ENCODE measurements around the gene AGBL5.

GRCh38 chr2:27042159-27042661, 9.3 kb upstream of the AGBL5 start:
- TF ChIP-seq ZNF445 (CRISPR knock-in tag; IDR thresholded peaks at IDR 0.05; ENCODE audit: low read depth) (no peak), CTCF (IDR thresholded peaks at IDR 0.05 in 2 of 3, conservative IDR thresholded peaks at IDR 0.05 in 1 of 3; ENCODE audit: insufficient read depth in 2 of 3, low read depth in 1 of 3, low read length in 3 of 3) (no peak), RFX5 (IDR thresholded peaks at IDR 0.05; ENCODE audit: low read depth, low read length) (no peak), ZBTB49 (CRISPR knock-in tag; IDR thresholded peaks at IDR 0.05; ENCODE audit: borderline replicate concordance) (no peak), MXI1 (IDR thresholded peaks at IDR 0.05; ENCODE audit: low read depth, low read length) (no peak), ZBTB8A (IDR thresholded peaks at IDR 0.05; ENCODE audit: partially characterized antibody) (no peak), CBX3 (IDR thresholded peaks at IDR 0.05; ENCODE audit: borderline replicate concordance in 1 of 2, low read length in 2 of 2) (no peak), ZNF384 (IDR thresholded peaks at IDR 0.05; ENCODE audit: low read depth, low read length) (no peak), SRF (CRISPR knock-in tag; IDR thresholded peaks at IDR 0.05) (no peak), FOXM1 (IDR thresholded peaks at IDR 0.05; ENCODE audit: low read depth) (no peak), FOXM1 (CRISPR knock-in tag; IDR thresholded peaks at IDR 0.05; ENCODE audit: low read depth) (no peak), ZZZ3 (IDR thresholded peaks at IDR 0.05) (no peak), ZNF146 (CRISPR knock-in tag; IDR thresholded peaks at IDR 0.05; ENCODE audit: unreplicated experiment) (no peak), FOXJ3 (CRISPR knock-in tag; IDR thresholded peaks at IDR 0.05) (no peak)
- TF ChIP-seq, protein P1, sequence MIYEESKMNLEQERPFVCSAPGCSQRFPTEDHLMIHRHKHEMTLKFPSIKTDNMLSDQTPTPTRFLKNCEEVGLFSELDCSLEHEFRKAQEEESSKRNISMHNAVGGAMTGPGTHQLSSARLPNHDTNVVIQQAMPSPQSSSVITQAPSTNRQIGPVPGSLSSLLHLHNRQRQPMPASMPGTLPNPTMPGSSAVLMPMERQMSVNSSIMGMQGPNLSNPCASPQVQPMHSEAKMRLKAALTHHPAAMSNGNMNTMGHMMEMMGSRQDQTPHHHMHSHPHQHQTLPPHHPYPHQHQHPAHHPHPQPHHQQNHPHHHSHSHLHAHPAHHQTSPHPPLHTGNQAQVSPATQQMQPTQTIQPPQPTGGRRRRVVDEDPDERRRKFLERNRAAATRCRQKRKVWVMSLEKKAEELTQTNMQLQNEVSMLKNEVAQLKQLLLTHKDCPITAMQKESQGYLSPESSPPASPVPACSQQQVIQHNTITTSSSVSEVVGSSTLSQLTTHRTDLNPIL (CRISPR knock-in tag; IDR thresholded peaks at IDR 0.05), result no peak
